SU-DHL-6 (cell line): ENCODE measurements around the gene CAB39.

Experiments
- EZH2phosphoT487 ChIP-seq: fragments of 200-600 bp; sonication (generic), shearing (Covaris generic); conservative IDR thresholded peaks from 2 replicates; pipeline ENCODE4 v1.6.1; 2018; ENCODE audit warnings: mild to moderate bottlenecking, antibody characterized with exemption, low read length, moderate library complexity, mixed read lengths
- TF ChIP-seq, protein P1 (sequence below): fragments of 200-600 bp; sonication (generic); IDR thresholded peaks from one replicate; pipeline ENCODE4 v1.5.1; 2017; ENCODE audit warnings: antibody characterized with exemption, mild to moderate bottlenecking, low read length, moderate library complexity; ENCODE audit not compliant: insufficient read depth, poor library complexity, severe bottlenecking

GRCh38 chr2:230809677-230810251, 97.1 kb downstream of the CAB39 start:
- TF ChIP-seq, protein P1, sequence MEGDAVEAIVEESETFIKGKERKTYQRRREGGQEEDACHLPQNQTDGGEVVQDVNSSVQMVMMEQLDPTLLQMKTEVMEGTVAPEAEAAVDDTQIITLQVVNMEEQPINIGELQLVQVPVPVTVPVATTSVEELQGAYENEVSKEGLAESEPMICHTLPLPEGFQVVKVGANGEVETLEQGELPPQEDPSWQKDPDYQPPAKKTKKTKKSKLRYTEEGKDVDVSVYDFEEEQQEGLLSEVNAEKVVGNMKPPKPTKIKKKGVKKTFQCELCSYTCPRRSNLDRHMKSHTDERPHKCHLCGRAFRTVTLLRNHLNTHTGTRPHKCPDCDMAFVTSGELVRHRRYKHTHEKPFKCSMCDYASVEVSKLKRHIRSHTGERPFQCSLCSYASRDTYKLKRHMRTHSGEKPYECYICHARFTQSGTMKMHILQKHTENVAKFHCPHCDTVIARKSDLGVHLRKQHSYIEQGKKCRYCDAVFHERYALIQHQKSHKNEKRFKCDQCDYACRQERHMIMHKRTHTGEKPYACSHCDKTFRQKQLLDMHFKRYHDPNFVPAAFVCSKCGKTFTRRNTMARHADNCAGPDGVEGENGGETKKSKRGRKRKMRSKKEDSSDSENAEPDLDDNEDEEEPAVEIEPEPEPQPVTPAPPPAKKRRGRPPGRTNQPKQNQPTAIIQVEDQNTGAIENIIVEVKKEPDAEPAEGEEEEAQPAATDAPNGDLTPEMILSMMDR = no peak
- TF ChIP-seq EZH2phosphoT487 = no peak
